Lower leg skin (tissue), 3 donors: ENCODE data around the gene LDB2.

Experiments used
- CTCF ChIP-seq, 3 donors: fragments of 450-650 bp; IDR thresholded peaks; one replicate each; pipeline ENCODE4 v1.5.1; 2016; ENCODE audit warnings: antibody characterized with exemption in 3 of 3, mild to moderate bottlenecking in 3 of 3, moderate library complexity in 2 of 3
- POLR2A ChIP-seq, 2 donors: fragments of 450-650 bp; IDR thresholded peaks; one replicate each; pipeline ENCODE4 v1.6.1; 2016 to 2017; ENCODE audit warnings: antibody characterized with exemption in 2 of 2, mild to moderate bottlenecking in 1 of 2, moderate library complexity in 1 of 2

GRCh38 chr4:16853640-16854039 lies 44.8 kb downstream of the LDB2 start:
- no peak for TF ChIP-seq CTCF (IDR thresholded peaks at IDR 0.05)
- TF ChIP-seq POLR2A (IDR thresholded peaks at IDR 0.05), result no peak
